Fibroblast of pulmonary artery (primary cell): ENCODE measurements around the gene MSI2.

Experiments
- DNase-seq: peaks from one replicate; pipeline ENCODE4 v3.0.0-alpha.2; 2010; ENCODE audit warnings: low read depth
- H3K4me3 ChIP-seq: replicated peaks from 2 replicates; pipeline ENCODE4 v1.5.1; 2011; ENCODE audit warnings: low read depth, mild to moderate bottlenecking, control low read depth, low read length, moderate library complexity
- CTCF ChIP-seq: IDR thresholded peaks from 2 replicates; pipeline ENCODE4 v1.5.1; 2011; ENCODE audit warnings: mild to moderate bottlenecking, control low read depth, low read length, inconsistent platforms; ENCODE audit errors: missing control alignments

MSI2 gene

DNA sequence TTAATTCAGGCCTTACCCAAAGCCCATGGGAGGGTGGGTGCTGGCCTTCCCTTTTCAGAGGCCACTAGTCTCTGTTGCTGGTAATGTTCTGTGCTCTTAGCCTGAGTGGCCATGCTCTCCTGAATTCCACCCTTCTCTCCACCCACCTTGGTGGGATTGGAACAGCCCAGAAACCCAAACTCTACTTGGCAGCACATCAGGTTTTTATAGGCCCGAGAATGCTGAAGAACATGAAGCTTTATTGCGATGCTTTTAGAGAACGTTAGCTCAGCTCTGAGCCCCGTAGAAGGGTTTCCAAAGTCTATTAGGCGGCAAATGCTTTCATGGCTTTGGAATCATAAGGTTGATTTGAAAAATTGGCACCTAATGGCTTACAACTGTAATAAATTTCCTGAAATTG lies 209.3 kb downstream of the MSI2 start:
- TF ChIP-seq CTCF, result no peak
- DNase-seq, result no peak
- no peak overlapping the region for H3K4me3 ChIP-seq

DNA sequence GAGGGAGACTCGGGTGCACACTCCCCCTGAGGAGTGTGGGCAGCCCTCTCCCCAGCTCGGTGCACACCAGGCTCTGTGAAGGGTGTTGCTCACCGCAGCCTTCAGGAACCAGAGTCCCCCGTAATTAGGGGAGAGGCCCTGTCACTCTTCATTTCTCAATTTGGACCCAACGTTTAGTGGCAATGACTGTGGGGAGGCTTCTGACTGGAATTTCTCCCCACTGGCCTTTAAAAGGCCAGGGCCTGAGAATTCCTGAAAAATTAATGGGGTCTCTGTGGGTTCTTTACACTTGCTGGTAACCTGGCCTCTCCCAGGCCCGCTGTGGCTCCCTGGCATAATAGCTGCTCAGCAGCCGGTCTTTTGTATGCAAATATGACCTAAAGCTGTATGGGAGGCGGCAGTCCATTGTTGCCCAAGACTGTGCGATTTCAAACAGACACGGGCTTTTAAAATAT lies 209.7 kb downstream of the MSI2 start:
- DNase-seq, result no peak
- TF ChIP-seq CTCF, result no peak
- no peak overlapping the region for H3K4me3 ChIP-seq

- no peak overlapping the region for H3K4me3 ChIP-seq
- no peak for DNase-seq
- TF ChIP-seq CTCF, result no peak
Measured at GRCh38 chr17:57466521-57466920, 210.2 kb downstream of the MSI2 start.

DNA sequence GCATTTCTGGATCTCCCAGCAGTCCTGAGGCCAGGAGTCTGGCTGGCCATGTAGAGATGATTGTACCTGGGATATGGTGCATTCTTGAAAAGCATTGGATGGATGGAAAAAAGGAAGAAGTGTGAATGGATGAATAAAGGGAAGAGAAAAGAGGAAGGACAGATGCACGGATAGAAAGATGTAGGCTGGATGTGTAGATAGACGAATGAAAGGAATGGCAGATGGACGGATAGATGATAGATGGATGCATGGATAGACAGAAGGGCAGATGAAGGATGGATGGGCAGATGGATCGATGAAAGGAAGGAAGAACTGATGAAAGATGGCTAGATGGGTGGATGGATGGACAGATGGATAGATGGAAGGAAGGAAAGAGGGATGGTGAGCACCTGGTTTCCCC lies 210.9 kb downstream of the MSI2 start:
- no peak overlapping the region for H3K4me3 ChIP-seq
- no peak for TF ChIP-seq CTCF
- no peak for DNase-seq

DNA sequence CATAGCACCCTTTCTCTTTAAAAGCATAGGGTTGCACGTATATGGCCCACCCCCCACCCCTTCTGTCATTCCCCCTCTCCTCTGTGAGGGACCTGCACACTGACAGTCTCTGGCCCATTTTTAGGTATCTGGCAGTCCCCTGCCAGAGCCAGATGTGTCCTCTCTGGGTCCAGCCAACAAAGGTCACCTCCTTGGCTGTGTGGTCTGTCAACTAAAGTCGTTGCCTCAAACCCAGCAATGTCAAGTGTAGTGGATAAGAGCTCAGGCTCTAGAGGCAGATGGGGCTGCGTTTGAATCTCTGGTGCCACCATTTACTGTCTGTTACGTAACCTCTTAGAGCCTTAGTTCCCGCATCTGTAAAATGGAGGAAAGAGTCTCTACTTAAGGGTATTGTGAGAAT lies 211.5 kb downstream of the MSI2 start:
- no peak for DNase-seq
- no peak for TF ChIP-seq CTCF

DNA sequence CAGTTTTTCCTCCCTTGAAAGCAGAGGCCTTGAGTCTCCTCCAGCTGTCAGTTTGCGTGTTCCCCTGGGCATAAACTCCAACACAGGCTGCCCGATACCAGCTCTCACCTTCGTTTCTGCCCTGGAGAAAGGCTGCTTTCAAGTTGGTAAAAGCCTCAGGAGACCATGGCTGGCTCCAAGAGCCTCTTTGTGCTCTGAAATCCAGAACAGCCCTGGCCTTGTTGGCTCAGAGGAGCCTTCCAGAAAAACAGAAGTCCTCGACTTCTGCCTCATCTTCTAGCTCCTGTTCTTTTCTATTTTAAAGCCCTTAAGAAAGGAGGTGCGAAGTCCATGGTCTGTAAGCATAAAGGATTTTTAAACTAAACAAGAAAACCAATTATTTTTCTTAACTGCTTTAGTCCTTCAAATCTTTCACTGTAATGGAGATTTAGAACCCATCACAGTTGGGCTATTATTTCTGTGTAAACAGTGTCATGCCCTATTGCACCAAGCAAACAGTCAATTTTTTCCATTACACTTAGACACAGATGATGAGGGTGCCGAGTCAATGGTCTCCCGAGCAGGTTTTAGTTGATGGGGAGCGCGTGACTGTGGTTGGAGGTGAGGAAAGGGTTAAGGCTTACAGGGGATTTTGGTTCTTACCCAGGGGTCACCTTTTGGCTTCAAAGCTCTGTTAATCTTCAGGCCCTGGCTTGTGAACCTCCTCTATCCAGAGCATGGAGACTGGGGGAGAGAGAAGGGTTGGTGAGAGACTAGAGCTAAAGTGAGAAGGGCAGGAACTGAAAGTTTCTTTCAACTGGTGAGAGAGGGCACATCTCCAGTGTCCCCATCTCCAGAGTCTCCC lies 212.8 kb downstream of the MSI2 start:
- TF ChIP-seq CTCF, result no peak
- DNase-seq, result no peak
- H3K4me3 ChIP-seq, result no peak overlapping the region

More for the DNA sequence above, 211.5 kb downstream of the MSI2 start:
- no peak overlapping the region for H3K4me3 ChIP-seq

DNA sequence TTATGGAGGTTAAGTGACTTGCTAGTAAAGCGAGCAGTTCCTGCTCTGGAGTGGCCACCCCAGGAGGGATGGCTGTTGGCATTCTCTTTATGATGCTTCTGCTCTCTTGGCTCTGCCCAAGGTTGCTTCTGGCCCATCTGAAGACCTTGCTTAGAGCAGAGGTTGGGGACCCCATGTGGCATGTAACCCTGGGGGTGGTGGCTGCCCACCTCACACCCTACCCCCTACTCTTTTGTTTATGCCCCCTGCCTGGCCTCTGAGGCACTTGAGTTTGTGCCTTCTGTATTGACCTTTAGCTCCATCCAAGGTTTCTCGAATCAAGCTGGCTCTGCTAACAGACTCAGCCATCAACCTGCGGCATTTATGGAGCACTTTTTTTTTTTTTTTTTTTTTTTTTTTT lies 214.6 kb downstream of the MSI2 start:
- no peak for DNase-seq
- no peak for TF ChIP-seq CTCF
- H3K4me3 ChIP-seq, result no peak overlapping the region
